Nephron (organoid): ENCODE results near the gene UST.

Experiments
- H3K27ac Mint-ChIP-seq, 3 experiments: 2 replicates each; pipeline ENCODE4 v1.8.0; 2020; ENCODE audit warnings: mixed read lengths in 3 of 3, mild to moderate bottlenecking in 2 of 3, moderate library complexity in 1 of 3
- H3K27me3 Mint-ChIP-seq: 2 replicates; pipeline ENCODE4 v1.8.0; 2021; ENCODE audit warnings: low read depth, mild to moderate bottlenecking, moderate library complexity, mixed read lengths
- H3K36me3 Mint-ChIP-seq: 2 replicates; pipeline ENCODE4 v1.8.0; 2020; ENCODE audit warnings: low read depth, mixed read lengths
- H3K4me1 Mint-ChIP-seq: 2 replicates; pipeline ENCODE4 v1.8.0; 2020; ENCODE audit warnings: mixed read lengths
- H3K4me3 Mint-ChIP-seq, 3 experiments: 2 replicates each; pipeline ENCODE4 v1.8.0; 2020; ENCODE audit warnings: mild to moderate bottlenecking in 3 of 3, mixed read lengths in 3 of 3, moderate library complexity in 2 of 3
- H3K9me3 Mint-ChIP-seq: 2 replicates; pipeline ENCODE4 v1.8.0; 2020; ENCODE audit warnings: mixed read lengths
- CTCF ChIP-seq, 3 experiments: fragments of 200-600 bp; sonication (generic); IDR thresholded peaks; one replicate each; pipeline ENCODE4 v1.5.0; 2021; ENCODE audit warnings: antibody characterized with exemption in 3 of 3; ENCODE audit not compliant: unreplicated experiment in 3 of 3

Gene UST

DNA sequence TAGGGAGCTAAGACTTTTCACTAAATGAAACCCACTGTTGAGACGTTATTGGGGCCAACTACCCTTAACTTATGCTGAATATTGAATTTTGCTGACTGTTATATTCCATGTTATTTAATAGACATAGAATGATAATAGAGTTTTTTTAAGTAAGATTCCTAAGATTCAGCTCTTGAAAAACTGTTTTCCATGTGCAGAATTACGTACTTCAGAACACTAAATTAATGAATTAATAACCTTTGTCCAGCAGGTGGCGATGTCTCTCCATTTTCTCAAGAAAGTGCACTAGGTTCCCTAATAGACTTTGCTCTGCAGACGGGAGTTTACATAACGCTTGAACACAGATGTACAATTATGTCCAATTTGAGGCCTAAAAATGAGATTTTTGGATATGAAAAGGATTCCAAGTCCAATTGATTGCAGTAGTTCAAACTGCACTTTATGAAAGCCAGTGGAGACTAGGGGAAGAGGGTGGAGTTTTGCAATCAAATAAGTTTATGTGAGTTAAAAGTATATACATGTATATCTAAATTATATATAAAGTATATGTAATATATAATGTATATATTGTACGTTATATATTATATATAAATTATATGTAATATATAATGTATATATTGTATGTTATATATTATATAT is 282.1 kb downstream of the UST start:
- H3K27ac Mint-ChIP-seq = peak overlapping the region in 2 of 3 experiments; percentile 2 to 21

DNA sequence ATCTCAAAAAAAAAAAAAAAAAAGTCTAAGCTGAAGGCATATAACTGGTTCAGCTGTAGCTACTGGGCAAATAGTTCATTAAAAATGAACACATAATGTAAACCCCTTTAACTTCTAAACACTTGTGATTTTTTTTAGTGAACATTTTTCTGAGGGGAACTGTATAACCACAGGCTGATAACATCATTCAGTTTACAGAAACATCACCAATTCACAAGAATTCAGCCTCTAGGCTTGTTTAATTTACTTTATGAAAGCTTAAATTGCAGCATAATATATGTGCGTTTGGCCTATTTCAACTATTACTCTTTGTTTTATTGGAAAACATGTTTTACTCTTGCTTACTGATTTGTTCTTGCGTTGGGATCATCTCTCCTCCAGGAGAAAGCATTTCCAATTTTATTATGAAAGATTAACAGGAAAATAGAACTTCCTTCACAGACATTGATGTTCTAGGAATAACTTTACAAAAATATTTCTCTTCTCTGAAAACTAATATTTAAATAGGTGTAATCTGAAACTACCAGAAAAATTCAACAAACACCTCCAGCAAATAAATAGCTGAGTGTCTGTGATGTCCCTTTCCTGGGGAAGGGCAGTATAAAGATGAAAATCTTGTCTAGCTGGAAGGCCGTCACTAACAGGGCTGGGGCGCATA is 284.5 kb downstream of the UST start:
- Mint-ChIP-seq H3K36me3 (peaks cover 6% of the 10 kb centered on the region), H3K27ac (peak overlapping the region; percentile 24 to 95 (median 88)), H3K27me3 (no peaks in the 10 kb centered on the region), H3K9me3 (no peaks in the 10 kb centered on the region), H3K4me1 (peaks cover 55% of the 10 kb centered on the region), H3K4me3 (no peak overlapping the region)
- TF ChIP-seq CTCF (IDR thresholded peaks at IDR 0.05; ENCODE audit: unreplicated experiment in 3 of 3) = no peak

More for the DNA sequence above, 282.1 kb downstream of the UST start:
- Mint-ChIP-seq H3K27me3 (no peaks in the 10 kb centered on the region), H3K4me1 (peaks cover 34% of the 10 kb centered on the region), H3K4me3 (no peak overlapping the region), H3K36me3 (peaks cover 13% of the 10 kb centered on the region), H3K9me3 (no peaks in the 10 kb centered on the region)
- TF ChIP-seq CTCF (IDR thresholded peaks at IDR 0.05; ENCODE audit: unreplicated experiment in 3 of 3) = peak; percentile 67 to 75 (median 74)

DNA sequence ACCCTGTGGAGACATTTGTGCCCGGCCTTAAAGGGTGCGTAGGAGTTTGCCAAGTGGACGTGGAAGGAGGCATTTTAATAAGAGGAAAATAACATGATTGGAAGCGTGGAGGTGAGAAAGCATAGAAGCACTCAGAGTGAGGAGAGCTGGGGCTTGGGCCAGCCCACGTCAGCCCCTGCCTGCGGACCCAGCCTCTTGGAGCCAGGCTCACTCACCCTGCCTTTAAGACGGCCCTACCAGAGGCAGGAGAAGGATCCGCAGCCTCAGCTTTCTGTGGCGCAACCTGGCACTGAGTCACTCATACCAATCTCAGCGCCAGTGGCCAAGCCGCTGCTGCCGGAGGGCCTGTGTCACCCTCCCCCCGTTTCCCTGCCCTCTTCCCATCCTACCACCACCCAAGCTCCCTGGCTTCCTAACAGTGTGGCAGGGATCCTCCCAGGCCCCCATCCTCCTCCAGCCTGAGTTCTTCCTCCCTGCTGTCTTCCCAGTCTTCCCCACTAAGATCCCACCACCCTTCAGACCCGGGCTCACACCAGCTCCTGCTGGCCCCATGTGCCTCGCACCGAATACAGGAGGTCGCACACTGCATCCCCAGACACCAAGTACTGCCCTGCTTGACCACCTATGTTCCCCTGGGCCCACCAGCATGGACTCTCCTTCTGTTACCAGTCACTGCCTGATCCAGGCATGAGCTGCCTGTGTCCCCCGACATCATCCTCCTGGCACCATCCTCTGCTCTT is 285.2 kb downstream of the UST start:
- Mint-ChIP-seq H3K9me3 (no peaks in the 10 kb centered on the region), H3K27me3 (no peaks in the 10 kb centered on the region), H3K4me3 (no peak overlapping the region), H3K4me1 (peaks cover 62% of the 10 kb centered on the region), H3K36me3 (peaks cover 3% of the 10 kb centered on the region), H3K27ac (peak overlapping the region; percentile 24 to 95 (median 88))
- no peak for TF ChIP-seq CTCF (IDR thresholded peaks at IDR 0.05; ENCODE audit: unreplicated experiment in 3 of 3)

DNA sequence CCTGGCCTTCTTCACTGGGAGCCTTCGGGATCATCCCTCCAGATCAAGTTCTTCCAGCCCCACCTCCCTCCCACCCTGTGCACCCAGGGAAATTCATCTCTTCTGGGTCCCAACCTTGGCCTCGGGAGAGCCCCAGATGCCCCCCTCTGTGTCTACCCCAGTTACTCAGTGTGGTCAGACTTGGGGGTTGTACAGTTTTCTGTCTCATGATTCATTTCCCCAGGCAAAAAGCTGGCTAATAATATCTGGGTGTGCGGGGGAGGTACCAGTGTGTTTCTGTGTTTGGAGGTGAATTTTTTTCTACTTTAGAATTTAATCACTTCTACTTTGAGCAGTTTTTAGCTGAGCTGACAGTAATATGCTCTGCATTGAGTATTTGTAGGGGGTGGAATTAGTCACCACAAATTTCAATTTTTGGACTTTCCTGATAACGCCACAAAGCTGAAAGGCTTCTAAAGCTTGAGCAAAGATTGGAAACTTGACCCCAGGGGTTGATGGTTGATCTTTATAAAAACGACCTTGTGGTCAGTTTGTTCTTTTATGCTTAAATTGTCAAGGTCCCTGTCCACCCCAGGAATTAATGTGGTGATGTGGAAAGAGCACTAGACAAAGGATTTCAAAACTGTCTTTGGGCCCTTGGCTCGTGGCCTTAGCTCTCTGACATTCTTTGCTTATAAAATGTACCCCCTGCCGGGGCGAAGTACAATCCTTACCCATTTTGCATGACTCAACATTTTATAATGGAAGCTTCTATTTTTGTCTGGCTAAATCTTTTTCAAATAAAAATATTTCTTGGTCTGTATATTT is 286.0 kb downstream of the UST start:
- Mint-ChIP-seq H3K27ac (peak overlapping the region; percentile 65 to 95 (median 84)), H3K4me3 (peak overlapping the region in 1 of 3 experiments; percentile 13), H3K4me1 (peaks cover 67% of the 10 kb centered on the region), H3K27me3 (no peaks in the 10 kb centered on the region), H3K36me3 (peaks cover 3% of the 10 kb centered on the region), H3K9me3 (no peaks in the 10 kb centered on the region)
- no peak for TF ChIP-seq CTCF (IDR thresholded peaks at IDR 0.05; ENCODE audit: unreplicated experiment in 3 of 3)

DNA sequence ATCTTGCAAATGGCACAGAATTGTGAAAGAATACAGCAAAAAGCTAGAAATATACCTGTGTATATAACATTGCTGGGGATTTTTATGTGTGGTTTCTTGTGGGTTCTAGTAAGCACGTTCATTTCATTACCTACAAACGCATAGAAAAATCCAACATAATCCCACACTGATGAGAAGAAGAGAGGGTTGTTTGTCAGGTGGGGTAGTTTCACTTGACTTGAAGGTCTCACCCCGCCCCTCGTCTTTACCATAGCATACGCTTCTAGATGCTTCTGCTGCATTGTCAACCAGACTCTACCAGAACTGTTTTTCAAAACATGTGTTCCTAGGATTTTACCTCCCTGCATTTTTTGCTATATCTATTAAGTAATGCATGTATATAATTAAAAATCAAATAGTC is 286.6 kb downstream of the UST start:
- Mint-ChIP-seq H3K27me3 (no peaks in the 10 kb centered on the region), H3K36me3 (peaks cover 3% of the 10 kb centered on the region), H3K4me3 (no peak overlapping the region), H3K9me3 (no peaks in the 10 kb centered on the region), H3K4me1 (peaks cover 73% of the 10 kb centered on the region), H3K27ac (peak overlapping the region in 1 of 3 experiments; percentile 95)
- no peak for TF ChIP-seq CTCF (IDR thresholded peaks at IDR 0.05; ENCODE audit: unreplicated experiment in 3 of 3)
